ENCODE measurements around the gene NOL9. TPM values are rescaled to one million over a fixed set of nuclear protein-coding genes. Genes with fewer than 3 reads are reported as not detected.
A peak's percentile ranks its signal among the peaks of the same experiment; 100 is the strongest.

NOL9 gene
- total and polyA plus RNA-seq, 10 of the 15 experiments (the other 5 are each of a cell fraction or from before 2014, with no cell fraction given): 3.9 to 35.9 (median 23.0) TPM

DNA sequence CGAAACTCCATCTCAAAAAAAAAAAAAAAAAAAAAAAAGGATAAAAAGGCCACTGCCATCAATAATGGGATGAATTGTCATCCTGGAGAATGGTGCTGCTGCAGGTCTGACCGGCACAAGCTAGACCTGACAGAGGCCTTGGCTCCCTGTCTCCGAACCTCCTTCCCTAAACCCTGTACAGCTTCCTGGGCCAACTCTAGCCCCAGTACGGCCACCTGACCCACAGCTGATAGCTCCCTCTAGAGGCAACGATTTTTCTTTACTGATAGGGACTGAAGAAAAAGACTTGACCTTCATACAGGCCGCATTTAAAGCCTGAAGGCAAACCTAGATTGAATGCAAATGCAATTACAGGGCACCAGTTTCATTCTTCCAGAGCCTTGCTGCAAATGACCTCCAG lies 30.7 kb downstream of the NOL9 start:
- in situ Hi-C loops (cut with MboI) (no loop called here), intact Hi-C loops (cut with micrococcal nuclease; ENCODE audit: unreplicated experiment) (no loop called here)
- DNase-seq (ENCODE audit: low read depth, low spot score) (no peak), ATAC-seq (peak; percentile 71), FAIRE-seq (no peak)
- H3K36me3 ChIP-seq (ENCODE audit: control insufficient read depth in 2 of 2, insufficient read depth in 2 of 2, low read length in 1 of 2): peaks cover 11 to 20% of the 10 kb centered on the region in 2 experiments
- TF ChIP-seq NR2F1 (conservative IDR thresholded peaks at IDR 0.05) (no peak), NKRF (conservative IDR thresholded peaks at IDR 0.05) (no peak), SP1 (IDR thresholded peaks at IDR 0.05; ENCODE audit: low read depth, low read length) (no peak), RAD21 (IDR thresholded peaks at IDR 0.05; ENCODE audit: insufficient read depth, low read depth, low read length) (0 out of 2 replicates have a peak, but pooled peaks have one; percentile 23), RB1 (IDR thresholded peaks at IDR 0.05; ENCODE audit: borderline replicate concordance) (no peak), PBX3 (IDR thresholded peaks at IDR 0.05; ENCODE audit: insufficient replicate concordance, low read depth, low read length) (no peak), CTCF (IDR thresholded peaks at IDR 0.05 in 2 of 3, conservative IDR thresholded peaks at IDR 0.05 in 1 of 3; ENCODE audit: control insufficient read depth in 2 of 3, extremely low read depth in 1 of 3, insufficient read depth in 1 of 3, low read depth in 3 of 3, low read length in 3 of 3) (peak; percentile 31 to 47 (median 35); a peak in 4 of 6 replicates)
- 50% methylated on average over 4 of the region's 6 CpGs for WGBS (ENCODE audit: insufficient coverage, insufficient replicate concordance, low lambda C conversion rate, missing lambda C conversion rate)
- H3K9me3 ChIP-seq (replicated peaks; ENCODE audit: control insufficient read depth, insufficient read depth, low read length): no peaks in the 10 kb centered on the region
- CTCF ChIA-PET: interaction anchor here (0.6 to 5.0 kb wide), 11 partner anchors 10 to 123 kb away, joined by 3 to 24 read pairs (median 6); partner anchors contain the start of gene NOL9
- no peaks in the 10 kb centered on the region for H4K20me1 ChIP-seq (ENCODE audit: control insufficient read depth, insufficient read depth)
- H3K27ac ChIP-seq (ENCODE audit: control insufficient read depth, insufficient read depth): no peak overlapping the region
- no TSS peak for BruUV-seq (replicated peaks)
- no peaks in the 10 kb centered on the region for H3K27me3 ChIP-seq (replicated peaks in 1 of 2; ENCODE audit: control insufficient read depth in 2 of 2, insufficient read depth in 2 of 2, low read length in 1 of 2)
- no peaks in the 10 kb centered on the region for H3K4me1 ChIP-seq (ENCODE audit: control insufficient read depth, insufficient read depth, low read length)
- H3K4me2 ChIP-seq (ENCODE audit: control insufficient read depth, insufficient read depth): no peak overlapping the region
- H3K79me2 ChIP-seq (ENCODE audit: control insufficient read depth, insufficient read depth, low read length): no peaks in the 10 kb centered on the region
- POLR2A ChIA-PET: interaction anchor here (0.8 kb wide), 2 partner anchors 32 to 33 kb away, joined by 3 to 5 read pairs; partner anchors contain the start of gene PLEKHG5
- SMC1A ChIA-PET (ENCODE audit: uncharacterized antibody, unreplicated experiment): interaction anchor here (0.8 kb wide), 1 partner anchor 32 kb away, joined by 3 read pairs; the partner anchor contains the start of gene PLEKHG5
- RAD21 ChIA-PET (ENCODE audit: unreplicated experiment): no interaction called here
- no peak overlapping the region for H3K9ac ChIP-seq (ENCODE audit: control insufficient read depth, insufficient read depth, low read length)
- H2AFZ ChIP-seq (ENCODE audit: control insufficient read depth, low read depth, low read length): no peak overlapping the region
- H3K4me3 ChIP-seq: no peak overlapping the region
